Suprapubic skin (tissue), 4 donors: ENCODE data around the gene MDP1. TPM values are rescaled to one million over a fixed set of nuclear protein-coding genes. Genes with fewer than 3 reads are reported as not detected.
"Not testable (repeated sequence)": the region's sequence is repeated elsewhere in the genome, so short reads cannot be mapped to it uniquely, and the experiment has no call there.

ENCODE experiments used
- DNase-seq, 2 donors: peaks; one replicate each; pipeline ENCODE4 v3.0.0-alpha.2; 2019; ENCODE audit warnings: low spot score in 2 of 2
- H3K27ac ChIP-seq: fragments of 200-600 bp; sonication (generic); one replicate; pipeline ENCODE4 v1.5.1; 2019
- H3K27me3 ChIP-seq: fragments of 200-600 bp; sonication (generic); one replicate; pipeline ENCODE4 v1.5.1; 2019
- H3K36me3 ChIP-seq: fragments of 200-600 bp; sonication (generic); one replicate; pipeline ENCODE4 v1.5.1; 2019
- H3K4me1 ChIP-seq: fragments of 200-600 bp; sonication (generic); one replicate; pipeline ENCODE4 v1.5.1; 2019
- H3K4me3 ChIP-seq: fragments of 200-600 bp; sonication (generic); one replicate; pipeline ENCODE4 v1.5.1; 2019; ENCODE audit warnings: mild to moderate bottlenecking
- H3K9me3 ChIP-seq: fragments of 200-600 bp; sonication (generic); one replicate; pipeline ENCODE4 v1.5.1; 2019
- CTCF ChIP-seq, 2 donors: fragments of 200-600 bp in 1 of 2; fragments of 450-650 bp in 1 of 2; sonication (generic) in 1 of 2; IDR thresholded peaks; one replicate each; pipeline ENCODE4 v1.5.1; 2016 to 2019; ENCODE audit warnings: antibody characterized with exemption in 2 of 2, mild to moderate bottlenecking in 1 of 2, moderate library complexity in 1 of 2
- EP300 ChIP-seq: sonication (generic); formaldehyde crosslinking; IDR thresholded peaks from one replicate; pipeline ENCODE4 v1.6.1; 2017; ENCODE audit warnings: antibody characterized with exemption
- POLR2A ChIP-seq, 2 donors: fragments of 450-650 bp; IDR thresholded peaks; one replicate each; pipeline ENCODE4 v1.6.1; 2017; ENCODE audit warnings: antibody characterized with exemption in 2 of 2, mild to moderate bottlenecking in 2 of 2, moderate library complexity in 2 of 2
- POLR2AphosphoS5 ChIP-seq, 3 donors: sonication (generic); formaldehyde crosslinking; IDR thresholded peaks; one replicate each; pipeline ENCODE4 v1.6.1; 2017; ENCODE audit warnings: antibody characterized with exemption in 3 of 3
- WGBS: methylation state at CpG from one replicate; pipeline ENCODE4 v1.1.5; 2018; 5-methylcytosine and 5-hydroxymethylcytosine counted together
- total RNA-seq, 4 donors: library from RNA; depleted of rRNA; stranded (reverse); fragments of >200 nt; gene quantifications; one replicate each; pipeline ENCODE4 v1.1.0, GENCODE V29; 2016

The MDP1 gene
- total RNA-seq, 4 donors from 2014 or later: 10.9 to 18.2 (median 11.5) TPM

- TF ChIP-seq EP300 (no peak), POLR2AphosphoS5 (IDR thresholded peaks at IDR 0.05) (no peak), CTCF (IDR thresholded peaks at IDR 0.05) (no peak)
- H3K9me3 ChIP-seq: no peaks in the 10 kb centered on the region
- WGBS: 97% methylated on average over 2 of the region's 2 CpGs
- peaks cover 83% of the 10 kb centered on the region for H3K36me3 ChIP-seq
- no peak overlapping the region for H3K4me3 ChIP-seq
- no peaks in the 10 kb centered on the region for H3K27me3 ChIP-seq
- peaks cover 8% of the 10 kb centered on the region for H3K4me1 ChIP-seq
- no peak for DNase-seq
- no peak overlapping the region for H3K27ac ChIP-seq
These were observed 8.2 kb downstream of the MDP1 start for GRCh38 chr14:24207625-24208024.

GRCh38 chr14:24207104-24207551, 8.7 kb downstream of the MDP1 start:
- Histone ChIP-seq H3K27me3 (no peaks in the 10 kb centered on the region), H3K36me3 (peaks cover 88% of the 10 kb centered on the region), H3K4me3 (no peak overlapping the region), H3K4me1 (peaks cover 4% of the 10 kb centered on the region), H3K27ac (no peak overlapping the region), H3K9me3 (no peaks in the 10 kb centered on the region)
- DNase-seq: no peak
- WGBS: 98% methylated on average over 5 of the region's 5 CpGs
- TF ChIP-seq EP300 (no peak), POLR2A (IDR thresholded peaks at IDR 0.05) (no peak), CTCF (IDR thresholded peaks at IDR 0.05) (no peak), POLR2AphosphoS5 (IDR thresholded peaks at IDR 0.05) (no peak)

- Histone ChIP-seq H3K27me3 (no peaks in the 10 kb centered on the region), H3K9me3 (no peaks in the 10 kb centered on the region), H3K4me1 (no peaks in the 10 kb centered on the region), H3K27ac (no peak overlapping the region), H3K4me3 (no peak overlapping the region), H3K36me3 (peaks cover 93% of the 10 kb centered on the region)
- TF ChIP-seq POLR2A (IDR thresholded peaks at IDR 0.05) (no peak), EP300 (no peak), CTCF (IDR thresholded peaks at IDR 0.05) (no peak), POLR2AphosphoS5 (IDR thresholded peaks at IDR 0.05) (no peak)
- WGBS: 97% methylated on average over 11 of the region's 11 CpGs
- no peak for DNase-seq
These were observed 9.4 kb downstream of the MDP1 start for GRCh38 chr14:24206260-24207103.

- TF ChIP-seq EP300 (no peak), POLR2AphosphoS5 (IDR thresholded peaks at IDR 0.05) (no peak), CTCF (IDR thresholded peaks at IDR 0.05) (no peak), POLR2A (IDR thresholded peaks at IDR 0.05) (no peak)
- DNase-seq: no peak
- Histone ChIP-seq H3K4me1 (no peaks in the 10 kb centered on the region), H3K9me3 (no peaks in the 10 kb centered on the region), H3K4me3 (no peak overlapping the region), H3K36me3 (peaks cover 77% of the 10 kb centered on the region), H3K27ac (no peak overlapping the region), H3K27me3 (no peaks in the 10 kb centered on the region)
- 87% methylated on average over 7 of the region's 7 CpGs for WGBS
These were observed 11.4 kb downstream of the MDP1 start for GRCh38 chr14:24204163-24205146.

GRCh38 chr14:24203249-24203886, 12.5 kb downstream of the MDP1 start:
- not testable (repeated sequence) for H3K4me1 ChIP-seq, H3K27ac ChIP-seq, H3K9me3 ChIP-seq, H3K4me3 ChIP-seq, H3K27me3 ChIP-seq
- 92% methylated on average over 16 of the region's 16 CpGs for WGBS
- peak in 1 of 2 donors; percentile 48 for DNase-seq
- peaks cover 67% of the 10 kb centered on the region for H3K36me3 ChIP-seq

- not testable (repeated sequence) for H3K27ac ChIP-seq, DNase-seq, H3K4me3 ChIP-seq, H3K4me1 ChIP-seq, H3K9me3 ChIP-seq, H3K27me3 ChIP-seq
- H3K36me3 ChIP-seq: peaks cover 58% of the 10 kb centered on the region
- 86% methylated on average over 8 of the region's 8 CpGs for WGBS
These were observed 13.3 kb downstream of the MDP1 start for GRCh38 chr14:24202538-24202937.
